Activated CD8-positive, alpha-beta T cell treated with anti-CD3 and anti-CD28 coated beads for 36 hours (primary cell): Measurements from ENCODE around the gene NOC2L. TPM values are rescaled to one million over a fixed set of nuclear protein-coding genes. Genes with fewer than 3 reads are reported as not detected.

ENCODE experiments used
- ATAC-seq: fragments of 200-7000 bp; cut with Tn5 transposase; one replicate; pipeline ENCODE4 v1.10.0; 2021; ENCODE audit warnings: mild to moderate bottlenecking, moderate library complexity
- CTCF ChIA-PET: fragments of 350-600 bp; sonication (Branson Sonifier 250); formaldehyde crosslinking; loops from one replicate; lab custom pipeline; 2021; ENCODE audit warnings: antibody characterized with exemption; lab: Charles Lee
- POLR2A ChIA-PET: fragments of 350-600 bp; sonication (Branson Sonifier 250); formaldehyde crosslinking; loops from one replicate; lab custom pipeline; 2021; ENCODE audit warnings: antibody characterized with exemption; lab: Charles Lee
- DNase-seq: peaks from one replicate; pipeline ENCODE4 v3.0.0-alpha.2; 2020
- H3K27ac Mint-ChIP-seq: one replicate; pipeline ENCODE4 v1.8.0; 2021; ENCODE audit warnings: mild to moderate bottlenecking, mixed read lengths
- H3K27me3 Mint-ChIP-seq: one replicate; pipeline ENCODE4 v1.8.0; 2021; ENCODE audit warnings: mixed read lengths
- H3K36me3 Mint-ChIP-seq: one replicate; pipeline ENCODE4 v1.8.0; 2021; ENCODE audit warnings: low read depth, mixed read lengths
- H3K4me1 Mint-ChIP-seq: one replicate; pipeline ENCODE4 v1.8.0; 2021; ENCODE audit warnings: low read depth, mixed read lengths
- H3K4me3 Mint-ChIP-seq: one replicate; pipeline ENCODE4 v1.8.0; 2021; ENCODE audit warnings: mild to moderate bottlenecking, moderate library complexity, mixed read lengths
- H3K9me3 Mint-ChIP-seq: one replicate; pipeline ENCODE4 v1.8.0; 2021; ENCODE audit warnings: mixed read lengths
- CTCF ChIP-seq: fragments of 200-600 bp; IDR thresholded peaks from one replicate; pipeline ENCODE4 v1.8.0; 2022; ENCODE audit warnings: antibody characterized with exemption, mild to moderate bottlenecking
- intact Hi-C: fragments of 100-400 bp; cut with micrococcal nuclease; formaldehyde crosslinking; loops from one replicate; pipeline ENCODE4 v1.10.0; 2022
- total RNA-seq, 2 experiments: library from RNA; stranded (reverse); gene quantifications; one replicate each; pipeline ENCODE4 v1.2.3, GENCODE V29; 2021

Gene NOC2L
- total RNA-seq, 2 experiments from 2014 or later, result 138 to 139 TPM

GRCh38 chr1:936348-937264 lies 22.4 kb downstream of the NOC2L start:
- Mint-ChIP-seq H3K27me3 (peaks cover 31% of the 10 kb centered on the region), H3K4me1 (peaks cover 4% of the 10 kb centered on the region), H3K9me3 (no peaks in the 10 kb centered on the region), H3K27ac (no peak overlapping the region), H3K4me3 (no peak overlapping the region), H3K36me3 (no peaks in the 10 kb centered on the region)
- ChIA-PET CTCF (no interaction called here), POLR2A (no interaction called here)
- intact Hi-C loops, result no loop called here
- TF ChIP-seq CTCF, result no peak
- DNase-seq (no peak), ATAC-seq (no peak)

- Mint-ChIP-seq H3K27me3 (peaks cover 26% of the 10 kb centered on the region), H3K27ac (no peak overlapping the region), H3K4me3 (no peak overlapping the region), H3K9me3 (no peaks in the 10 kb centered on the region), H3K36me3 (no peaks in the 10 kb centered on the region), H3K4me1 (no peaks in the 10 kb centered on the region)
- ChIA-PET POLR2A (no interaction called here), CTCF (no interaction called here)
- intact Hi-C loops, result no loop called here
- ATAC-seq (no peak), DNase-seq (no peak)
- TF ChIP-seq CTCF, result no peak
Observed at GRCh38 chr1:935751-936231, 23.3 kb downstream of the NOC2L start.

- peaks cover 23% of the 10 kb centered on the region for H3K27me3 Mint-ChIP-seq
- H3K27ac Mint-ChIP-seq, result no peak overlapping the region
- H3K9me3 Mint-ChIP-seq, result no peaks in the 10 kb centered on the region
- intact Hi-C loops, result no loop called here
- ChIA-PET CTCF (no interaction called here), POLR2A (no interaction called here)
- H3K36me3 Mint-ChIP-seq, result no peaks in the 10 kb centered on the region
- DNase-seq (no peak), ATAC-seq (no peak)
- no peak for TF ChIP-seq CTCF
- H3K4me3 Mint-ChIP-seq, result no peak overlapping the region
- no peaks in the 10 kb centered on the region for H3K4me1 Mint-ChIP-seq
Observed at GRCh38 chr1:934991-935750, 23.9 kb downstream of the NOC2L start.

- CTCF ChIA-PET, result no interaction called here
Observed at GRCh38 chr1:933603-933940, 25.5 kb downstream of the NOC2L start.

More at GRCh38 chr1:933603-933940, 25.5 kb downstream of the NOC2L start:
- ATAC-seq, result no peak
- intact Hi-C loops, result no loop called here
- H3K4me3 Mint-ChIP-seq, result no peak overlapping the region
- DNase-seq, result no peak
- no peaks in the 10 kb centered on the region for H3K4me1 Mint-ChIP-seq
- no peaks in the 10 kb centered on the region for H3K9me3 Mint-ChIP-seq
- H3K27ac Mint-ChIP-seq, result no peak overlapping the region
- peaks cover 17% of the 10 kb centered on the region for H3K27me3 Mint-ChIP-seq
- TF ChIP-seq CTCF, result no peak
- POLR2A ChIA-PET, result no interaction called here
- H3K36me3 Mint-ChIP-seq, result no peaks in the 10 kb centered on the region
